Measurements from ENCODE around the gene THEMIS2.

DNA sequence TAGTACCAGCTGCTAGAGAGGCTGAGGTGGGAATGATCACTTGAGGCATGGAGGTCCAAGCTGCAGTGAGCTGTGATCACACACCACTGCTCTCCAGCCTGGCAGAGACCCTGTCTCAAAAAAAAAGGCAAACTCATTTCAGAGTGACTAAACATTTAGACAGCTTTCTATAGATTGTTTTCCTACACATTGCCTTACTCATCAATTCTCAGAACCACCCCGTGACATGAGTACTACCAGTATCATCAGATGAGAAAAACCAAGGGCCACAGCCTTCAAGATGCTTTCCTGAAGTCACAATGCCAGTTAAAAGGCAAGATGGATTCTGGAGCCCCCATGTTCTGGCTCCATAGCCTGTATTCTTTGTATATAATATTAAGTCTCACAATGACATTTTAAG lies 40.1 kb downstream of the THEMIS2 start:
- TF ChIP-seq EZH2phosphoT487 (IDR thresholded peaks at IDR 0.05; ENCODE audit: unreplicated experiment) (no peak), STAT1 (IDR thresholded peaks at IDR 0.05; ENCODE audit: unreplicated experiment) (no peak), EZH2 (IDR thresholded peaks at IDR 0.05; ENCODE audit: low read depth, unreplicated experiment) (no peak)
- TF ChIP-seq, protein P1, sequence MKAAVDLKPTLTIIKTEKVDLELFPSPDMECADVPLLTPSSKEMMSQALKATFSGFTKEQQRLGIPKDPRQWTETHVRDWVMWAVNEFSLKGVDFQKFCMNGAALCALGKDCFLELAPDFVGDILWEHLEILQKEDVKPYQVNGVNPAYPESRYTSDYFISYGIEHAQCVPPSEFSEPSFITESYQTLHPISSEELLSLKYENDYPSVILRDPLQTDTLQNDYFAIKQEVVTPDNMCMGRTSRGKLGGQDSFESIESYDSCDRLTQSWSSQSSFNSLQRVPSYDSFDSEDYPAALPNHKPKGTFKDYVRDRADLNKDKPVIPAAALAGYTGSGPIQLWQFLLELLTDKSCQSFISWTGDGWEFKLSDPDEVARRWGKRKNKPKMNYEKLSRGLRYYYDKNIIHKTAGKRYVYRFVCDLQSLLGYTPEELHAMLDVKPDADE (IDR thresholded peaks at IDR 0.05): no peak
- TF ChIP-seq, protein P2, sequence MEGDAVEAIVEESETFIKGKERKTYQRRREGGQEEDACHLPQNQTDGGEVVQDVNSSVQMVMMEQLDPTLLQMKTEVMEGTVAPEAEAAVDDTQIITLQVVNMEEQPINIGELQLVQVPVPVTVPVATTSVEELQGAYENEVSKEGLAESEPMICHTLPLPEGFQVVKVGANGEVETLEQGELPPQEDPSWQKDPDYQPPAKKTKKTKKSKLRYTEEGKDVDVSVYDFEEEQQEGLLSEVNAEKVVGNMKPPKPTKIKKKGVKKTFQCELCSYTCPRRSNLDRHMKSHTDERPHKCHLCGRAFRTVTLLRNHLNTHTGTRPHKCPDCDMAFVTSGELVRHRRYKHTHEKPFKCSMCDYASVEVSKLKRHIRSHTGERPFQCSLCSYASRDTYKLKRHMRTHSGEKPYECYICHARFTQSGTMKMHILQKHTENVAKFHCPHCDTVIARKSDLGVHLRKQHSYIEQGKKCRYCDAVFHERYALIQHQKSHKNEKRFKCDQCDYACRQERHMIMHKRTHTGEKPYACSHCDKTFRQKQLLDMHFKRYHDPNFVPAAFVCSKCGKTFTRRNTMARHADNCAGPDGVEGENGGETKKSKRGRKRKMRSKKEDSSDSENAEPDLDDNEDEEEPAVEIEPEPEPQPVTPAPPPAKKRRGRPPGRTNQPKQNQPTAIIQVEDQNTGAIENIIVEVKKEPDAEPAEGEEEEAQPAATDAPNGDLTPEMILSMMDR (conservative IDR thresholded peaks at IDR 0.05; ENCODE audit: low read depth in 2 of 2): no peak
